Panc1 (cell line): ENCODE measurements around the gene PAK1. TPM values are rescaled to one million over a fixed set of nuclear protein-coding genes. Genes with fewer than 3 reads are reported as not detected.

Experiments used
- ATAC-seq: fragments of 200-7000 bp; cut with Tn5 transposase; 2 replicates; pipeline ENCODE4 v1.9.1; 2020; ENCODE audit warnings: mild to moderate bottlenecking, moderate library complexity
- Bru-seq: library from RNA; stranded (reverse); fragments of 400-500 nt; gene quantifications from one replicate; lab custom pipeline; 2021; lab: Mats Ljungman, UMichigan
- BruChase-seq, 2 experiments: library from RNA; stranded (reverse); fragments of 400-500 nt; gene quantifications; one replicate each; lab custom pipeline; 2021; lab: Mats Ljungman, UMichigan
- BruUV-seq: library from RNA; stranded (reverse); fragments of 400-500 nt; replicated peaks from 2 replicates; lab custom pipeline; 2021; lab: Mats Ljungman, UMichigan
- CTCF ChIA-PET: fragments of 300-600 bp; sonication (Branson Sonifier 250); formaldehyde crosslinking; loops from one replicate; lab custom pipeline; 2022; ENCODE audit warnings: antibody characterized with exemption; lab: Charles Lee
- POLR2A ChIA-PET: fragments of 300-600 bp; sonication (Branson Sonifier 250); formaldehyde crosslinking; loops from one replicate; lab custom pipeline; 2022; ENCODE audit warnings: antibody characterized with exemption; lab: Charles Lee
- DNase-seq: peaks from one replicate; pipeline ENCODE4 v3.0.0-alpha.2; 2010; ENCODE audit warnings: low read depth, low spot score
- H3K27ac ChIP-seq: 2 replicates; pipeline ENCODE4 v1.5.1; 2011; ENCODE audit warnings: mild to moderate bottlenecking, low read length, inconsistent platforms
- H3K27me3 ChIP-seq: fragments of 200-500 bp; sonication (Bioruptor generic); 2 replicates; pipeline ENCODE4 v1.6.0; 2014; ENCODE audit warnings: low read length, inconsistent platforms; ENCODE audit not compliant: control insufficient read depth, insufficient read depth
- H3K36me3 ChIP-seq: fragments of 200-500 bp; sonication (Bioruptor generic); 2 replicates; pipeline ENCODE4 v1.5.1; 2014; ENCODE audit warnings: inconsistent platforms, mild to moderate bottlenecking, low read length, moderate library complexity; ENCODE audit not compliant: control insufficient read depth, insufficient read depth
- H3K4me1 ChIP-seq: 2 replicates; pipeline ENCODE4 v1.5.1; 2011; ENCODE audit warnings: inconsistent platforms, mild to moderate bottlenecking, low read length, moderate library complexity; ENCODE audit not compliant: control insufficient read depth, insufficient read depth
- H3K4me3 ChIP-seq, 2 experiments: 2 replicates each; pipeline ENCODE4 v1.5.1; 2011 to 2012; ENCODE audit warnings: low read depth in 2 of 2, low read length in 2 of 2, mild to moderate bottlenecking in 2 of 2, inconsistent platforms in 1 of 2, moderate library complexity in 1 of 2
- H3K9me3 ChIP-seq: fragments of 200-500 bp; sonication (Bioruptor generic); 2 replicates; pipeline ENCODE4 v1.5.1; 2014; ENCODE audit warnings: low read depth, mild to moderate bottlenecking, inconsistent platforms, low read length, moderate library complexity; ENCODE audit not compliant: control insufficient read depth, insufficient read depth
- CTCF ChIP-seq: fragments of 450-650 bp; IDR thresholded peaks from 2 replicates; pipeline ENCODE4 v1.5.1; 2017; ENCODE audit warnings: mild to moderate bottlenecking
- POLR2AphosphoS5 ChIP-seq: IDR thresholded peaks from 2 replicates; pipeline ENCODE4 v1.6.1; 2012; ENCODE audit warnings: mild to moderate bottlenecking, low read depth, low read length, moderate library complexity
- REST ChIP-seq, 2 experiments: IDR thresholded peaks; 2 replicates each; pipeline ENCODE4 v1.6.1; 2011 to 2012; ENCODE audit warnings: low read depth in 2 of 2, control low read depth in 1 of 2, low read length in 1 of 2, mild to moderate bottlenecking in 1 of 2, moderate library complexity in 1 of 2; ENCODE audit not compliant: insufficient read depth in 1 of 2
- SIN3A ChIP-seq: IDR thresholded peaks from 2 replicates; pipeline ENCODE4 v1.6.1; 2012; ENCODE audit warnings: low read depth, mild to moderate bottlenecking, low read length, moderate library complexity, borderline replicate concordance; ENCODE audit not compliant: insufficient read depth
- TCF7L2 ChIP-seq: IDR thresholded peaks from 2 replicates; pipeline ENCODE4 v1.6.1; 2011; ENCODE audit warnings: mild to moderate bottlenecking, low read depth, low read length, inconsistent platforms
- in situ Hi-C: cut with HindIII; loops from 2 replicates; pipeline ENCODE4 v1.10.0; 2016; ENCODE audit warnings: low sequenced_read_pairs, low pct_unique_long_range_greater_than_20kb
- intact Hi-C: fragments of 100-400 bp; cut with micrococcal nuclease; formaldehyde crosslinking; loops from one replicate; pipeline ENCODE4 v1.10.0; 2022; ENCODE audit not compliant: unreplicated experiment
- long read RNA-seq: library from polyadenylated mRNA; unstranded; transcript quantifications from one replicate; pipeline ENCODE4 v2.0.0, GENCODE V29; 2021; ENCODE audit not compliant: unreplicated experiment
- polyA plus RNA-seq: library from polyadenylated mRNA; unstranded; fragments of >200 nt; gene quantifications from one replicate; pipeline ENCODE4 v1.2.1, GENCODE V29; 2012; ENCODE audit warnings: missing spikeins; ENCODE audit not compliant: insufficient read length
- total RNA-seq: library from RNA; stranded (reverse); gene quantifications from one replicate; pipeline ENCODE4 v1.2.1, GENCODE V29; 2021; ENCODE audit not compliant: unreplicated experiment

Gene PAK1
- total RNA-seq, result 38.2 TPM
- 33.0 TPM for polyA plus RNA-seq
- Bru-seq, nascent RNA, result percentile 65 among the genes with signal in this experiment
- BruChase-seq, experiment 1, labeled RNA remaining after a 2-hour chase, result percentile 59 among the genes with signal in this experiment
- percentile 63 among the genes with signal in this experiment for BruChase-seq, experiment 2, labeled RNA remaining after a 6-hour chase
- long read RNA-seq, transcript PAK1-202 (15 exons, 3,737 nt), result major isoform, 7 of 78 reads
- long read RNA-seq, partial matches to known transcripts, result 13 of 78 reads
- long read RNA-seq, other reads (novel, unspliced or antisense), result 56 of 78 reads

- in situ Hi-C loops (no loop called here), intact Hi-C loops (no loop called here)
- no peaks in the 10 kb centered on the region for H3K9me3 ChIP-seq
- TF ChIP-seq TCF7L2, result no peak
- no peak for TF ChIP-seq SIN3A
- TF ChIP-seq CTCF, result no peak
- TF ChIP-seq REST (IDR thresholded peaks at IDR 0.05; ENCODE audit: insufficient read depth in 1 of 2, low read depth in 2 of 2, low read length in 1 of 2), result no peak
- TF ChIP-seq POLR2AphosphoS5, result no peak
- ChIA-PET CTCF (interaction anchor here (0.7 kb wide), 1 partner anchor 81 kb away, joined by 8 read pairs; no protein-coding TSS in a partner anchor), POLR2A (no interaction called here)
- BruUV-seq, result no TSS peak
- DNase-seq (peak; percentile 88), ATAC-seq (peak; percentile 87)
- H3K4me1 ChIP-seq, result peaks cover 6% of the 10 kb centered on the region
- H3K36me3 ChIP-seq, result no peaks in the 10 kb centered on the region
- H3K27ac ChIP-seq, result peak within 1 kb of the TSS; percentile 6; the same call in 1 of the 2 replicates
- H3K4me3 ChIP-seq, result peak within 1 kb of the TSS; percentile 52 to 73
- peaks cover 19% of the 10 kb centered on the region for H3K27me3 ChIP-seq
Measured at GRCh38 chr11:77473801-77474683, at the start of gene PAK1. TSS of gene PAK1 (minus strand) at chr11:77474094. CDS start at chr11:77392520, 81,574 bp downstream.

DNA sequence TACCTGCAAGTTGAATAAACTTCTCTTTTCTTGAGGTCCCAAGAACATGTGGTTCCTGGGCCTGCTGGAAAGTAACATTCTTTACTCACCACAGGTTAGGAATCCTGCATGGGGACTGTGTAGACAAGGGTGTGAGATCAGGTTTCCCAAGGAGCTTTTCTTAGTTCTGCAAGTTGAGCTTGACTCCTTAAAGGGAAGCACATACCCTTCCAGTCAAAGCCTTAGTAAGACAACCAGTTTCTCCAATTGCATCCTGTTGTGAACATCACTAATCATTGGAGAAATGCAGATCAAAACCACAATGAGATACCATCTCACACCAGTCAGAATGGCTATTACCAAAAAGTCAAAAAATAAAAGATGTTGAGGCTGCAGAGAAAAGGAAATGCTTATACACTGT, 48.3 kb upstream of the PAK1 start:
- no peak for DNase-seq
- no peaks in the 10 kb centered on the region for H3K36me3 ChIP-seq
- BruUV-seq, result no TSS peak
- H3K27me3 ChIP-seq, result peaks cover 3% of the 10 kb centered on the region; the same call in 1 of the 2 replicates
- in situ Hi-C loops (loop anchor here (5.0 kb wide), 1 partner anchor 80 kb away; no protein-coding TSS in a partner anchor), intact Hi-C loops (no loop called here)
- H3K4me3 ChIP-seq, result no peak overlapping the region
- no peaks in the 10 kb centered on the region for H3K9me3 ChIP-seq
- no peak for ATAC-seq
- H3K4me1 ChIP-seq, result no peaks in the 10 kb centered on the region
- TF ChIP-seq TCF7L2 (no peak), CTCF (no peak), SIN3A (no peak), POLR2AphosphoS5 (no peak), REST (IDR thresholded peaks at IDR 0.05; ENCODE audit: insufficient read depth in 1 of 2, low read depth in 2 of 2, low read length in 1 of 2) (no peak)
- no peak overlapping the region for H3K27ac ChIP-seq
- CTCF ChIA-PET, result no interaction called here
- POLR2A ChIA-PET, result no interaction called here
